Measurements from ENCODE around the gene SLC25A26.

DNA sequence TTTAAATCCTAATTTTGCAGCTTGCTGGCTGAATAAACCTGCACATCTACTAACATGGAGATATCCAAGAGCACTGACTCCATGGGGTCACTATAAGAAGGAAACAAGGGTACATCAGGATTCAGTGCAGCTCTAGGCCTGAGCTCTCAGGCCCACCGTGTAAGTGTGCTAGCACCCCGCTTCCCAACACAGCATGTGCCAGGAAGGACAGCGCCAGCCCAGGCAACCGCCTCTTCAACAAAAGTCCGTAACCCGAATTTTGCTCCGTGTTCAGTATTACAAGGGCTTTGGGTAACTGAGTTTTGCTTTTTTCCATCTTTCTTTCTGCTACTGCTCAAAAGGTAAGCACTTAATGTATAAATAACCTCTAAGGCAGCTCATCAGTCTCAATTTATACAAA lies 190.2 kb downstream of the SLC25A26 start:
- no peak for TF ChIP-seq CTCF (IDR thresholded peaks at IDR 0.05)
- no peak for TF ChIP-seq EP300 (IDR thresholded peaks at IDR 0.05; ENCODE audit: low read depth)
- no peak for TF ChIP-seq POLR2AphosphoS5 (IDR thresholded peaks at IDR 0.05)

Data from transverse colon (tissue), 4 donors.